Activated naive CD4-positive, alpha-beta T cell treated with anti-CD3 and anti-CD28 coated beads, Interleukin-2, amount 50 U/mL, for 72 hours (primary cell): ENCODE measurements around the gene ZNF22. TPM values are rescaled to one million over a fixed set of nuclear protein-coding genes. Genes with fewer than 3 reads are reported as not detected.

Experiments used
- ATAC-seq, 2 donors: fragments of 150-1000 bp; cut with Tn5 transposase; 2 replicates each; pipeline ENCODE4 v1.10.0; 2021; ENCODE audit warnings: mild to moderate bottlenecking in 2 of 2, moderate library complexity in 2 of 2
- DNase-seq, 2 donors: peaks; one replicate each; pipeline ENCODE4 v3.0.0; 2021 to 2022; ENCODE audit warnings: low spot score in 2 of 2
- H3K27ac Mint-ChIP-seq, 2 donors: one replicate each; pipeline ENCODE4 v1.8.0; 2022; ENCODE audit warnings: mild to moderate bottlenecking in 2 of 2, mixed read lengths in 2 of 2
- H3K36me3 Mint-ChIP-seq, 2 donors: one replicate each; pipeline ENCODE4 v1.8.0; 2022; ENCODE audit warnings: mixed read lengths in 2 of 2
- H3K9me3 Mint-ChIP-seq, 2 donors: one replicate each; pipeline ENCODE4 v1.8.0; 2022; ENCODE audit warnings: mixed read lengths in 2 of 2
- total RNA-seq, 2 donors: library from RNA; stranded (reverse); gene quantifications; one replicate each; pipeline ENCODE4 v1.2.3, GENCODE V29; 2022

Gene ZNF22
- total RNA-seq, 2 donors from 2014 or later = 3.1 to 20.9 TPM

DNA sequence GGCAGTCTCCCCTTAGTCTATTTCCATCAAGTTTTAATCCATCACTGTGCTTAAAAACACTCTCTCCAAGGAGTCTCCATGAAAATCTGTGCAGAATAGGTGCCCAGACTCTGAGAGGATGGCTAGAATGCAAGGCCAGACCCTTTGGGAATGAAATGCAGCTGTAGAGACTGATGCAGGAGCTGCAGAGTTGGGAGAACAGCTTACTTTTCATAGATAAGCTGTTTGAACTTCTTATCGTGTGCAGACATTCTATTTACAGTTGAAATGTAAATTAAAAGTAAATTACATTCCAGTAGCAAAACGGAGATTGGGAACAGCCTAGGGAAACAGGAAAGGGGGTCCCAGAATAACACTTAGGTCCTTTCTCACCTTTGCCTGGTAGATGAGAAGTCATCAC, 14.9 kb downstream of the ZNF22 start:
- Mint-ChIP-seq H3K9me3 (no peaks in the 10 kb centered on the region), H3K27ac (no peak overlapping the region), H3K36me3 (no peaks in the 10 kb centered on the region)
- ATAC-seq (no peak), DNase-seq (no peak)

DNA sequence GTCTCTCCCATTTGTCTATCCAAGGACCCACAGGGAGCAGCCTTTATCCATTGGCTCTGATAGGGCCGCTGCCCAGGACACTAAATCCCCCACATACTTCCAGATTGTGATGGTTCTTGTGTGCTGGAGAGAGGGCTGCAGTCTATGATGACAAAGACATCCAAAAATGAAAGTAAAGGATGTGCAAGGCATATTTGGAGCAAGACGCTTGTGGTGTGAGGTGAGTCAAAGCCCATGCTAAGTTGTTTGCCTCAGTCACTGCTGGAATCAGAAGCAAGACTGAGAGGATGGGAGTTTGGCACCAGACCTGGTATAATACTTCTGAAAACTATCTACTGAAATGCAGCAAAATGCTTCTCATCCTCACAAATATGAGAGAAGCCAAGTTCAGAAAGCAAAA, 22.7 kb downstream of the ZNF22 start:
- ATAC-seq = no peak
- no peak for DNase-seq
- H3K9me3 Mint-ChIP-seq = peaks cover 4 to 12% of the 10 kb centered on the region in 2 donors
- no peak overlapping the region for H3K27ac Mint-ChIP-seq
- peaks cover 0 to 5% of the 10 kb centered on the region in 2 donors for H3K36me3 Mint-ChIP-seq

DNA sequence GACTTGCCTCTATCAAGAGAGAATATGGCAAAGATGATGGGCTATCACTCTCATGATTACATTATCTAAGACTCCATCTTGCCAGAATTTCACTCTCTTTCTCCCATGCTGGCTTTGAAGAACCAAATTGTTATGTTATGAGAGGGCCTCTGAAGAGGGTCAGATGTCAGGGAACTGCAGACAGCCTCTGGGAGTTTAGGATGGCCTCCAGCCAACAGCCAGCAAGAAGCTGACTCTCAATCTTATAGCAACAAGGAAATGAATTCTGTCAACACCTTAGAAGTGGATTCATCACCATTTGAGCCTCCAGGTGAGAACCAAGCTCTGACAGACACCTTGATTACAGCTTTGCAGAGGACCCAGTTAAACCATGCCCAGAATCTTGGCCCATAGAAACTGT, 33.6 kb downstream of the ZNF22 start:
- ATAC-seq (no peak), DNase-seq (no peak)
- Mint-ChIP-seq H3K27ac (no peak overlapping the region), H3K9me3 (peaks cover 7 to 14% of the 10 kb centered on the region in 2 donors), H3K36me3 (peaks cover 6 to 15% of the 10 kb centered on the region in 2 donors)

DNA sequence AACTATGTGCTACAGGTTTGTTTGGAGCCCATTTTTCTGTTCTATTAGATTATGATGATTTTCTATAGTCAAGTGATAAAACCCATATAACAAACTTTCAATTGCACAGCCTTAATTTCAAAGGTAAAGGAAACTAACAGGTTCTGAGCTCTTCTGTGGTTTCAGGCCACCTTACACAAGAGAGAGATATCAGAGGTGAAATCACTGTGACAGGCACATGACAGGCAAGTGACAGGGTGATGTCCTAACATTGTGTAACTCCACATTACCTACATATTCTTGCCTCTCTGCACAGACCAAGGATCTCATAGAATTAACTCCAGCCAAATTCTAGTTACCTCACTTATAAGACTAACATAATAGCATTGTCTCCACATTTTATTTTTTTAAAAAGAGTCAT, 35.0 kb downstream of the ZNF22 start:
- DNase-seq = no peak
- H3K36me3 Mint-ChIP-seq = peaks cover 6 to 11% of the 10 kb centered on the region in 2 donors
- no peak for ATAC-seq
- no peak overlapping the region for H3K27ac Mint-ChIP-seq
- H3K9me3 Mint-ChIP-seq = peaks cover 7 to 10% of the 10 kb centered on the region in 2 donors

DNA sequence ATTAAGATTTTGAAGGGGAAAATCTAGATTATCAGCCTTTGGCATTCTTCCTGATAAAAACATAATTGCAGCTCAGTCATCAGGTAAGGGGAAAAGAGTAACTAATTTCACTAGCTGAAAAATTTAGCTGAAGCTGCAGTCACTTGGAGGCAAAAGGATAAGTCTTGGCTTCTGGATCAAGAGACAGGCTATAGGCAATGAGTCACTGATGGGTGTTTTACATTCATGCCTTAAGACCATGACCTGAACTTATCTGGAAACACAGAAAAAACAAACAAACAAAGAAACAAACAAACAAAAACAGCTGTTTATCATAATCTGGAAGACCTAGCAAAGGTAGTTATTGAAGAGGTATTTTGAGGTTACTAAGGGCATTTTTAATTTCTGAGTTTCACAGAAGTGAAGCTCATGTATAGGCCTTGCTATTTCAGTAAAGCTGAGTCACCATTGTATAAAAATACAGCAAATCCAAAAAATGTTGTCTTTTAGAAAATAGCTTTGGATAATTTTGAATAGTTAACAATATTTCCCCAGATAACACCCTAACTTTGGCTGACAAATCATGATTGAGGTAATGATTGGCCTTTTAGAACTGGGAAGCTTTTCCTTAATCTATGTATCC, 40.3 kb downstream of the ZNF22 start:
- no peak for ATAC-seq
- no peak for DNase-seq
- Mint-ChIP-seq H3K9me3 (no peaks in the 10 kb centered on the region), H3K27ac (no peak overlapping the region), H3K36me3 (no peaks in the 10 kb centered on the region)

DNA sequence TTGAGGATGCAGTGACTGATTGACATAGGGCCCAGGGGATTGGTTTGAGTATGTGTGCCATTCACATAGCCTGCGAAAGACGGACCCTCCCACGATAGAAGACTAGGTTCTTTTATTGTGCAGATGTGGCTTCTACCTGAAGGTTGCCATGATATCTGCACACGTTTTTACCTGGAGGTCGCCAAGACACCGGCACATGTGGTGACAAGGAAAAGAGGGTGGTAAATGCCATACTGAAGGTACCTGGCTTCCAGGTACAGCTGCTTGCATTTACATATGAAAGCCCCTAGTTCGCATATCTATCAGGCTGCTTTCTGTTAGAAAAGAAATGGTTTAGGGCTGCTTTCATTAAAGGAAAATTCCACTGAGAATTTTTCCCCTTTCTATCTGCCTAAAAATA, 43.6 kb downstream of the ZNF22 start:
- ATAC-seq (no peak), DNase-seq (no peak)
- Mint-ChIP-seq H3K9me3 (peaks cover 4 to 5% of the 10 kb centered on the region in 2 donors), H3K27ac (no peak overlapping the region), H3K36me3 (peaks cover 4 to 5% of the 10 kb centered on the region in 2 donors)

DNA sequence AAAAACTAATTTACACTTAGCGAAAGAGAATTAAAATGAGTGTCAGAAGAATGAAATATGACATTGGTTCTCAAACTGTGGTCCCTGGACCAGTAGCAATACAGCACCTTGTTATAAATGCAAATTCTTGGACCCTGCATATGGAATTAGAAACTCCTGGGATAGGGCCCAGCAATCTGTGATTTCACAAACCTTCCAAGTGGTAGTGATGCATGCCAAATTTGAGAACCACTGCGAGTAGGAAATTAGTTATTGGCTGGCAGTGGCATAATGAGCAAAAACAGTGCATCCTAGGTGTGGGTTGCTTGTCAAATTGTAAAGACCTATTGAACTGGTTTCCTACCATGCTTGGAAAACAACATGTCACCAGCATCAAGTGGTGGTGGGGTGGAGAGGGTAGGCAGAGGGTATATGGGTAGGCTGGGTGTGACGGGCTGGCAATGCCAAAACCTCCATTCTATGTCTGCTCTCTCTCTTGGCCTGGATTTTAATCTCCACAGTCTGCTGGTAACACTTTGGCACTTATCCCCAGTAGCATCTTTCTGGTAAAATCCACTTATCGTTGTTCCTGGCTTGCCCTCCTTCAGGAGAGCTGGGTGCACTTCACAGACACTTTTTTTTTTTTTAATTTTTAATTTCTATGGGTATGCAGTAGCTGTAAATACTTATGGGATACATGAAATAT, 50.0 kb downstream of the ZNF22 start:
- no peak for DNase-seq
- Mint-ChIP-seq H3K9me3 (peaks cover 8 to 10% of the 10 kb centered on the region in 2 donors), H3K27ac (no peak overlapping the region), H3K36me3 (peaks cover 6 to 8% of the 10 kb centered on the region in 2 donors)
- ATAC-seq = no peak

DNA sequence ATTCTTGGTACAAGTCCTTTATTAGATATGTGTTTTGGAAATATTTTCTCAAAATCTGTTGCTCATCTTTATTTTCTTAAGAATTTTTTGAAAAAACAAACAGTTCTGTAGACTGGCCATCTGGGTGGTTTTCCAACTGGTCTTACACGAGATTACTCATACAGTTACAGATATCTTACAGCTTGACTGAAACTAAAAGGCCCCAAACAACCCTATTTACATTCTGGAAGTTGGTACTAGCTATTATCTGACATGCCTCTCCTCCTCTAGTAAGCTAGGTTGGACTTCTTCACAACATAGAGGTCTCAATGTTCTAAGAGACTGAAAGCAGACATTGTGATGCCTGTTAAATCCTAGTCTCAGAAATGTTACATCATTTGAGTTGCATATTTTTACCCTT, 52.0 kb downstream of the ZNF22 start:
- DNase-seq (no peak), ATAC-seq (no peak)
- Mint-ChIP-seq H3K27ac (no peak overlapping the region), H3K9me3 (peaks cover 8 to 10% of the 10 kb centered on the region in 2 donors), H3K36me3 (peaks cover 6 to 8% of the 10 kb centered on the region in 2 donors)

DNA sequence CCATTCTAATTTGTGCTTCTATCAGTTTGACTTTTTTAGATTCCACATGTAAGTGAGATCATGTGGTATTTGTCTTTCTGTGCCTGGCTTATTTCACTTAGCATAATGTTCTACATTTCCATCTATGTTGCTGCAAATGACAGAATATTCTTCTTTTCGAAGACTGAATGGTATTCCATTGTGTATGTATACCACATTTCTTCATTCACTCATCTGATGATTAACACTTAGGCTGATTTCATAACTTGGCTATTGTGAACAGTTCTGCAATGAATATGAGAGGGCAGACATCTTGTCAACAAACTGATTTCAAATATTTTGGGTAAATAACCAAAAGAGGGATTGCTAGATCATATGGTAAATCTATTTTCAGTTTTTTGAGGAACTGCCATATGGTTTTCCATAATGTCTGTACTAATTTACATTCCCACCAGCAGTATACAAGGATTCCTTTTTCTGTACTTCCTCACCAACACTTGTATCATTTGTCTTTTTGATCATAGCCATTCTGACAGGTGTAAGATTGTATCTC, 52.9 kb downstream of the ZNF22 start:
- no peak for ATAC-seq
- Mint-ChIP-seq H3K36me3 (peaks cover 6 to 8% of the 10 kb centered on the region in 2 donors), H3K9me3 (peaks cover 8 to 10% of the 10 kb centered on the region in 2 donors)

More for the DNA sequence above, 52.9 kb downstream of the ZNF22 start:
- DNase-seq = no peak
- H3K27ac Mint-ChIP-seq = no peak overlapping the region

Other genes with a start within 250 kb of the ZNF22 start
- gene TMEM72, start 89.6 kb upstream of the ZNF22 start, total RNA-seq = not detected
- gene RASSF4, start 41.1 kb upstream of the ZNF22 start, total RNA-seq = 1 to 10 TPM; 1.5 to 4.1 TPM
- gene DEPP1, start 22.1 kb upstream of the ZNF22 start, total RNA-seq = 1 to 10 TPM in 1 of 2 donors, under 1 TPM in 1; 0.32 to 1.7 TPM